Activated naive CD8-positive, alpha-beta T cell (primary cell): ENCODE measurements around the gene H2AZ1.
A peak's percentile ranks its signal among the peaks of the same experiment; 100 is the strongest.
"Not testable (repeated sequence)": the region's sequence is repeated elsewhere in the genome, so short reads cannot be mapped to it uniquely, and the experiment has no call there.

Experiments used
- H3K27ac Mint-ChIP-seq: one replicate; pipeline ENCODE4 v1.8.0; 2021; ENCODE audit warnings: mixed read lengths
- H3K27me3 Mint-ChIP-seq: one replicate; pipeline ENCODE4 v1.8.0; 2021; ENCODE audit warnings: mixed read lengths
- H3K36me3 Mint-ChIP-seq: one replicate; pipeline ENCODE4 v1.8.0; 2021; ENCODE audit warnings: mixed read lengths
- H3K4me1 Mint-ChIP-seq: one replicate; pipeline ENCODE4 v1.8.0; 2021; ENCODE audit warnings: low read depth, mixed read lengths
- H3K4me3 Mint-ChIP-seq: one replicate; pipeline ENCODE4 v1.8.0; 2021; ENCODE audit warnings: mild to moderate bottlenecking, mixed read lengths
- H3K9me3 Mint-ChIP-seq: one replicate; pipeline ENCODE4 v1.8.0; 2021; ENCODE audit warnings: low read depth, mixed read lengths

H2AZ1 gene

DNA sequence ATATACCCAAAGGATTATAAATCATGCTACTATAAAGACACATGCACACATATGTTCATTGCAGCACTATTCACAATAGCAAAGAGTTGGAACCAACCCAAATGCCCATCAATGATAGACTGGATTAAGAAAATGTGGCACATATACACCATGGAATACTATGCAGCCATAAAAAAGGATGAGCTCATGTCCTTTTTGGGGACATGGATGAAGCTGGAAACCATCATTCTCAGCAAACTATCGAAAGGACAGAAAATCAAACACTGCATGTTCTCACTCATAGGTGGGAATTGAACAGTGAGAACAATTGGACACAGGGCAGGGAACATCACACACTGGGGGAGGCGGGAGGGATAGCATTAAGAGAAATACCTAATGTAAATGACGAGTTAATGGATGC is 8.1 kb upstream of the H2AZ1 start:
- H3K4me3 Mint-ChIP-seq, H3K36me3 Mint-ChIP-seq, H3K27me3 Mint-ChIP-seq, H3K4me1 Mint-ChIP-seq, H3K27ac Mint-ChIP-seq, H3K9me3 Mint-ChIP-seq: not testable (repeated sequence)

DNA sequence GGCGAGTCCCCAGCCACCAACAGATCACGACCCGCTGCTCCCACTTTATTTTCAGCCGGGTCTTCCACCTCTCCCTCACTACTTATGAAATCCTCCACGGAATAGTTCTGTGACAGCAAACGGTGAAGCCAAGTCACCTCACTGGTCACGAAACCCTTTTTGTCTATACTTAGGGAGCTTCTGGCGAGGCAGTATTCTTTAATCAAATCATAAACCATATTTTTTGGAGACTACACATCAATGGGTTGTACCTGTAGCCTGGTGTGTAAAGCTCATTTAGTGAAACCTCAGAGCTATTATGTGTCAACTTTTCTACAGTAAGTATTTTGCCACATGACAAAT is 809 bp upstream of the H2AZ1 start:
- Mint-ChIP-seq H3K27me3 (no peaks in the 10 kb centered on the region), H3K27ac (no peak overlapping the region), H3K4me3 (no peak overlapping the region), H3K36me3 (peaks cover 2% of the 10 kb centered on the region), H3K9me3 (no peaks in the 10 kb centered on the region), H3K4me1 (peaks cover 21% of the 10 kb centered on the region)

DNA sequence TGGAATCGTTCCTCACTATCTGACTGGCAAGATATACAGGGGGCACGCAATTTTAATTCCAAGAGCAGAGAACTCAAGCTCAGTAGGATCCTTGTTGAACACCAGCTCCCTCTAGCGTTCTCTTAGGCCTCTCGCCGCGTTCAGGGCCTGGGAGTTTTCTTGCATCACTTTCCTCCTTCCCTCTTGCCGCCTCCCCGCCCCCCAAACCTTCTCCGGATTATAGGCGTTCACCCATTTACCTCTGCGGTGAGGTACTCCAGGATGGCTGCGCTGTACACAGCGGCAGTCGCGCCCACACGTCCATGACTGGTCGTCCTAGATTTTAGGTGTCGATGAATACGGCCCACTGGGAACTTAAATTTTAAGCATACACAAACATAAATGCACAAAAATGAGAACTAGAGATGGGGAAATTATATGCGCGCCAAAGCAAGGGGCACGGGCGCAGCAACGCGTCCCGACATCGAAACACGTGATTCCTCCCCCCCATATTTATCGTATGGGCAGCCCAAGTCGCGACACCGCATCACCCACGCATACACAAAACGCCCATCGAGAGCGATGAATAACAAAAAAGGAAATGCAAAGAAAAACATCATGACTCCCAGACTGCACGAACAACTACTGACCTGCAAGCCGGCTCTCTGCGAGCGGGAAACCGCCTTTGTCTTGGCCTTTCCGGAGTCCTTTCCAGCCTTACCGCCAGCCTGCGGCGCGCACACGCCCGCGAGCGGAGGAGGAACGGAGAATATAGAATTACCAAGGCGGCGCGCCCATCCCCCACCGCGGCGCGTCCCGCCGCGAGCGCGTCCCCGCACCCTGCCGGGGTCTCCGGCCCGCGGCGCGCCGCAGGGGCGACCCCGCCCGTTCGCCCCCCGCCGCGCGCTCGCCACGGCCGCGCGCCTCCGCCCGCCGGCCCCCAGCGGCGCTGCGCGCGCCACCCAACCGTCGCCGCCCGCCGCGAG is 759 bp downstream of the H2AZ1 start:
- Mint-ChIP-seq H3K36me3 (peaks cover 2% of the 10 kb centered on the region), H3K4me1 (peaks cover 34% of the 10 kb centered on the region), H3K27me3 (no peaks in the 10 kb centered on the region), H3K4me3 (no peak overlapping the region), H3K27ac (no peak overlapping the region), H3K9me3 (no peaks in the 10 kb centered on the region)

GRCh38 chr4:99947608-99948007 is 2.5 kb downstream of the H2AZ1 start:
- Mint-ChIP-seq H3K27ac (peak overlapping the region; percentile 95), H3K36me3 (peaks cover 2% of the 10 kb centered on the region), H3K4me1 (peaks cover 51% of the 10 kb centered on the region), H3K27me3 (no peaks in the 10 kb centered on the region), H3K4me3 (no peak overlapping the region), H3K9me3 (no peaks in the 10 kb centered on the region)

DNA sequence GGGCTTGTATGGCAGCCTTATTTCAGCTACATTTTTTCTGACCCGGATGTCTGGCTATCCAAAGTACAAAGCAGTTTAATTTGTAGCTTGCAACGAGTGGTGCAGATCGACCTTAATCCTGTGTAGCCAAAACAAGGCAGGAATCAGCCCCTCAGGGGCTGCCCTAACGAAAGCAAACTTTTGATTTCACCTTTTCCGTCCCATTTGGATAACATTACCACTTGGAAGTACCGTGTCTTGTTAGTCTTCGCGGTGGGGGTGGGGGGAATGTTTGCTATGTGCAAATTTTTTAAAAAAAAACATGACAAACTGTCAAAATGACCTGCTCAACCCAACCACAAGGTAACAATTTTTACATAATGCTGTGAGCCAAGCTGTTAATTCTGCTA is 2.9 kb downstream of the H2AZ1 start:
- Mint-ChIP-seq H3K4me3 (no peak overlapping the region), H3K27ac (peak overlapping the region; percentile 95), H3K4me1 (peaks cover 54% of the 10 kb centered on the region), H3K27me3 (no peaks in the 10 kb centered on the region), H3K9me3 (no peaks in the 10 kb centered on the region), H3K36me3 (peaks cover 2% of the 10 kb centered on the region)

DNA sequence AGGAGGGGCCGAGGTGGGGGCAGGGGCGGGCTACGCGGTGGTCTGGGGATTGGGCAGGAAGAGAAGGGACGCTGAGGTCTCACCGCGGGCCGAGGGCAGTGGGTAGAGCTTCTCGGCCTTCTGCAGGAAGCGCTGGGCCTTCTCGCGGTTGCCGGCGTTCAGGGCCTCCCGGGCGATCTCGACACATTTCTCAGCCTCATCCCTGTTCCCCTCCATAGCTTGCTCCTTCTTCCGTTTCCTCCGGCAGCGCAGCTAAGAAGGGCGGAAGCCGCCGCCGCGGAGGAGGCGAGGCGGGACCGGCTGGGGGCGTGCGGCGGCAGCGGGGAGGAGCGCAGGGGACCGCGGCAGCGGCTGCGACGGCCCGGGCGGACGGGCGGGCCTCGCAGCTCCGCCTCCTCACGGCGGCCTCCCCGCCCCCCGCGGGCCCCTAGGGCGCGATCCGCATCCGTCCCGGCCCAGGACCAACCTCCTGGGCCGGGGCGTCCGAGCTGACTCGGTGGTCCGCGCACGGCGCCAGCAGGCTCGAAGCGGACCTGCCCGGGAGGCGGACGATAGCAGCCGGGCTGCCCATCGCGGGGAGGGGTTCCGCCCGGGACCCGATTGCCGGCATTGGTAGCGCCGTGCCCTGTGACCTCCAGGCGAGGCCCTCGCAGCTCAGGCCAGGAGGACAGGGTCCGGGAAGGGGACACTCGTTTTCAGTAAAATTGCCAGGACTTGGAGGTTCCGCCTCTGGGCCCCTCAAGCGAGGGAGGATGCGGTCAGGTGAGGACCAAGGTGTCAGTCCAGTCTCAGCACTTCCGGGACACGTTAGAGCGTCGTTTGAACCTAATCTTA is 3.5 kb downstream of the H2AZ1 start, which contains the start of gene DNAJB14:
Gene DNAJB14, minus strand, starts transcription at position 263 of the 834 bp plus-strand sequence. Its CDS starts 47 bp downstream, at position 216.
- Mint-ChIP-seq H3K27ac (peak within 1 kb of the TSS; percentile 96), H3K36me3 (peaks cover 2% of the 10 kb centered on the region), H3K9me3 (no peaks in the 10 kb centered on the region), H3K4me1 (peaks cover 52% of the 10 kb centered on the region), H3K27me3 (no peaks in the 10 kb centered on the region), H3K4me3 (peak within 1 kb of the TSS; percentile 97)

GRCh38 chr4:99945718-99946355 is 4.2 kb downstream of the H2AZ1 start:
- Mint-ChIP-seq H3K4me3 (peak overlapping the region; percentile 97), H3K36me3 (peaks cover 7% of the 10 kb centered on the region), H3K4me1 (peaks cover 59% of the 10 kb centered on the region), H3K27me3 (no peaks in the 10 kb centered on the region), H3K9me3 (no peaks in the 10 kb centered on the region), H3K27ac (peak overlapping the region; percentile 96)

- peaks cover 7% of the 10 kb centered on the region for H3K36me3 Mint-ChIP-seq
- H3K4me1 Mint-ChIP-seq: peaks cover 64% of the 10 kb centered on the region
- peak overlapping the region; percentile 50 for H3K27ac Mint-ChIP-seq
- no peaks in the 10 kb centered on the region for H3K9me3 Mint-ChIP-seq
- peak overlapping the region; percentile 97 for H3K4me3 Mint-ChIP-seq
- no peaks in the 10 kb centered on the region for H3K27me3 Mint-ChIP-seq
Observed at GRCh38 chr4:99943904-99944437, 6.1 kb downstream of the H2AZ1 start.

DNA sequence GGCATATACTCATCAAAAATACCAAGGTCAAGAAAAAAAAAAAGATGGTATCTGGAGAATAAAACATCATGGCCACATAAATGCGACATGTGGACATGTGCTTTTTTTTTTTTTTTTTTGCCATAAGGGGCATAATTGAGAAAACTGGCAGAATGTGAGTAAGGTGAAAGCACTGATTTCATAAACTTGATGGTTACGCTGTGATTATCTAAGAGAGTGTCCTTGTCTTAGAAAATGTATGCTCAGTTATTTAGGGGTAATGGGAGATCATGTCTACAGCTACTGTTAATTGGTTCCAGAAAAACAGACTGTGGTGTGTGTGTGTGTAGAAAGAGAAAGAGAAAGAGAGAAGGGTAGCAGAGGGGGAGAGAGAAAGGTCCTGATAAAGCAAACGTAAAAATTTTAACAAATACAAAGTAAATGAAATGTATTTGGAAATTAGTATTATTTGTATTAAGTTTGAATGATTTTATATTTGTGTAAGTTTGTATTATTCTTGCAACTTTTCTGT is 11.8 kb downstream of the H2AZ1 start:
- Mint-ChIP-seq H3K36me3 (peaks cover 23% of the 10 kb centered on the region), H3K27ac (no peak overlapping the region), H3K9me3 (peaks cover 5% of the 10 kb centered on the region), H3K27me3 (no peaks in the 10 kb centered on the region), H3K4me3 (no peak overlapping the region), H3K4me1 (peaks cover 38% of the 10 kb centered on the region)

- Mint-ChIP-seq H3K27ac (peak overlapping the region; percentile 10), H3K4me3 (no peak overlapping the region), H3K9me3 (peaks cover 5% of the 10 kb centered on the region), H3K4me1 (peaks cover 41% of the 10 kb centered on the region), H3K27me3 (no peaks in the 10 kb centered on the region), H3K36me3 (peaks cover 25% of the 10 kb centered on the region)
Observed at GRCh38 chr4:99934891-99935290, 15.2 kb downstream of the H2AZ1 start.

DNA sequence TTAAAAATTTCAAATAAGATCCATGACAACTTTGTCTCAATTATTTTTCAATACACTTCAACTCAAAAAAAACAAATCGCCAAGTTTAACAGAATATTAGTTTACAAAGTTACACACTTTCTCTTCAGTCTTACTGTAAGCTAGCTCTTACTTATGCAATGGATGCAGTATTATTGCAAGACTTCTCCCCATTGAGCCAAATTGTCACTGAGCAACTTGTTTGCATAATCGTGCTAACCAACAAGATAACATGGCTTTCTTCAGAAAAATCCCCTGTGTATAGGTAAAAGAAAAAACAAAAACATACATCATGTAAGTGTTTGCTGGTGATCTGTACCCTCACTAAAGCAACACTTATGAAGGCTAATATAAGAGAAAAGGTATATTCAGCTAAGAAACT is 22.5 kb downstream of the H2AZ1 start:
- H3K9me3 Mint-ChIP-seq: no peaks in the 10 kb centered on the region
- H3K4me1 Mint-ChIP-seq: peaks cover 47% of the 10 kb centered on the region
- no peaks in the 10 kb centered on the region for H3K27me3 Mint-ChIP-seq
- no peak overlapping the region for H3K4me3 Mint-ChIP-seq
- H3K36me3 Mint-ChIP-seq: peaks cover 10% of the 10 kb centered on the region
- no peak overlapping the region for H3K27ac Mint-ChIP-seq

DNA sequence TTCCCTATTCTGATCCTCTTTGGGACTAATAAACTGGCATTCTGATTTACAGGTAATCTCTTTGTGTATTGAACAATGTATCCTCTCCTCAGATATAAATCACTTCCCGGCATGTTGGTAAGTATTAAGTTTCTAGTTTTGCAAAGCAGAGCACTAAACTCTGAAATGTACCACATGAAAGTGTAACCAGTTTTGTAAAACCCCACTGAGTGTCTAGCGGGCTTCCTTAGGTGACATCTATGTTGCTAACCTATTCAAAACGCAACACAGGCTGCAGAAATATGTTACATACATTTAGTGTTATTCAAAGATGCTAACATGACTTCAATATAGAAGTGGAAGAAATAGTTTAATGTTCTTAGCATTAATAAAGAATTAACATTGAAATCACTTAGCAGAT is 28.9 kb downstream of the H2AZ1 start:
- Mint-ChIP-seq H3K4me3 (peak overlapping the region; percentile 4), H3K27me3 (no peaks in the 10 kb centered on the region), H3K4me1 (peaks cover 30% of the 10 kb centered on the region), H3K36me3 (peaks cover 16% of the 10 kb centered on the region), H3K9me3 (no peaks in the 10 kb centered on the region), H3K27ac (peak overlapping the region; percentile 34)

DNA sequence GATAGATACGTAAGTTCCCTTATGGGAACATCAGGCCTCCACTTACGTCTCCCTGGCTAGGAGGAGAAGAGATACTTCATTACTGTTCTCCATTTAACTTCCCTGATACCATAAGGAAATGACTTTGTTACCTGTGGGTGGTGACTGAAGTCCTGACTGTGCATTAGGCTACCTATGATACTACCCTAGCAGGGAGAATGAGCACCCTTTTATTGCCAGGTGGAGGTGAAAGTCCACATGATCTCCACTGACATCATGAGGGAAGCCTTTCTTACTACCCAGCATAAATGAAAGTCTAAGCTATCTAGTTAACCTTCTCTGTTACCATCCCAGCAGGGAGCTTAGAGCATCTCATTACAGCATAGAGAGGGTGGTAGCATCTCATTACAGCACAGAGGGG is 31.4 kb downstream of the H2AZ1 start:
- H3K27ac Mint-ChIP-seq: no peak overlapping the region
- H3K4me3 Mint-ChIP-seq: no peak overlapping the region
- H3K27me3 Mint-ChIP-seq: no peaks in the 10 kb centered on the region
- peaks cover 23% of the 10 kb centered on the region for H3K36me3 Mint-ChIP-seq
- no peaks in the 10 kb centered on the region for H3K9me3 Mint-ChIP-seq
- peaks cover 32% of the 10 kb centered on the region for H3K4me1 Mint-ChIP-seq

GRCh38 chr4:99917575-99917974 is 32.5 kb downstream of the H2AZ1 start:
- H3K4me1 Mint-ChIP-seq: peaks cover 31% of the 10 kb centered on the region
- peaks cover 25% of the 10 kb centered on the region for H3K36me3 Mint-ChIP-seq
- no peaks in the 10 kb centered on the region for H3K27me3 Mint-ChIP-seq
- no peak overlapping the region for H3K4me3 Mint-ChIP-seq
- H3K9me3 Mint-ChIP-seq: no peaks in the 10 kb centered on the region
- H3K27ac Mint-ChIP-seq: no peak overlapping the region
